Esophagus squamous epithelium (tissue), 4 donors: ENCODE results near the gene RNF175.

Source experiments
- CTCF ChIP-seq, 6 experiments: fragments of 450-650 bp in 4 of 6; fragments of 200-600 bp in 2 of 6; sonication (generic) in 2 of 6; IDR thresholded peaks; one replicate each; pipeline ENCODE4 v1.5.1; 2016 to 2019; ENCODE audit warnings: antibody characterized with exemption in 6 of 6, mild to moderate bottlenecking in 4 of 6, moderate library complexity in 4 of 6
- POLR2A ChIP-seq, 4 donors: fragments of 450-650 bp; IDR thresholded peaks; one replicate each; pipeline ENCODE4 v1.6.1; 2017; ENCODE audit warnings: antibody characterized with exemption in 4 of 4, mild to moderate bottlenecking in 4 of 4, moderate library complexity in 3 of 4

DNA sequence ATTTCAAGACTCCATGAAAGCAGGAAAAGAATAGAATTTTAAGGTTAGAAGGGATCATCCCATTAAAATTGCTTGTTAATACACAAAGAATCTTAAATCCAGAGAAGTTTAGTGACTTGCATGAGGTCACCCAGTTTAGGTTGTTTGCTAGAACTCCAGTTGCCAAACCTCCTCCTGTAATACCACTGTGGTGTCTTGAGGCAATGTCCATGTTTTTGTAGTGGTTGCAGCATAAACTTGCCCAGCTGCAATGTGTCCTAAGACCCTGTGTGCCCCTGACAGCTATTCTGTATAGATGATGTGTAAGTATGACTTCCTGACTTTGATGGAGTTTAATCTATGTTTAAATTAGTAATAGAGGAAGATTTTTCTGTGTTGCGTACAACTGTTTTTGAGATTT is 22.8 kb upstream of the RNF175 start:
- TF ChIP-seq CTCF (IDR thresholded peaks at IDR 0.05) (no peak), POLR2A (IDR thresholded peaks at IDR 0.05) (no peak)
